ENCODE data around the gene CDK16.

Gene CDK16

DNA sequence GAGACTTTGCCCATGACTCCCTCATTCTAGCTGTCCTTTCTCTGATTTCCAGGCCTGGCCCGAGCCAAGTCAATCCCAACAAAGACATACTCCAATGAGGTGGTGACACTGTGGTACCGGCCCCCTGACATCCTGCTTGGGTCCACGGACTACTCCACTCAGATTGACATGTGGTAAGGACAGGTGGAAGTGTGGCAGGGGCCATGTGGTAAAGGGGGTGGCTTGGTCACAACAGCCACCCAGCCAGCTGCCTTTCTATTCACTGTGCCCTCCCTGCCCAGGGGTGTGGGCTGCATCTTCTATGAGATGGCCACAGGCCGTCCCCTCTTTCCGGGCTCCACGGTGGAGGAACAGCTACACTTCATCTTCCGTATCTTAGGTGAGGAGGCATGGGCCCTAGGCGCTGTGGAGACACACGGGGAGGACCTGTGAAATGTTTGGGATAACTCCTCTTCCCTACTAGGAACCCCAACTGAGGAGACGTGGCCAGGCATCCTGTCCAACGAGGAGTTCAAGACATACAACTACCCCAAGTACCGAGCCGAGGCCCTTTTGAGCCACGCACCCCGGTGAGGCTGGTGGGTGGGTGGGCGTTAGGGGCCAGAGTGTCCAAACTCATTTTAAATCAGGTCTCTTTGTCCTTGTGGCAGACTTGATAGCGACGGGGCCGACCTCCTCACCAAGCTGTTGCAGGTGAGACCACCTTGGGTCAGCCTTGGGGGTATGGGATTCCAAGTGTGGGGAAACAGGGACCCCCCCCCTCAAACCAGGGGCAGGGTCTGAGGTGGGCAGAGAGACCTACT lies 8.3 kb downstream of the CDK16 start:
- DNase-seq (ENCODE audit: low read depth in 3 of 3, low spot score in 1 of 3): no peak

DNA sequence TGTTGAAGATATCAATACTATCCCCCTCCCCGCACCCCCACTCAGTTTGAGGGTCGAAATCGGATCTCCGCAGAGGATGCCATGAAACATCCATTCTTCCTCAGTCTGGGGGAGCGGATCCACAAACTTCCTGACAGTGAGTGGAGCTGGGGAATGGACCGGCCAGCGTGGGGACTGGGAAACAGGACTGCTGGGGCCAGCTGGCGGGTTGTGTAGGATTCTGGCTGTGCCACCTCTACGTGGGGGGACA lies 8.8 kb downstream of the CDK16 start:
- DNase-seq (ENCODE audit: low read depth in 3 of 3, low spot score in 1 of 3): no peak

DNA sequence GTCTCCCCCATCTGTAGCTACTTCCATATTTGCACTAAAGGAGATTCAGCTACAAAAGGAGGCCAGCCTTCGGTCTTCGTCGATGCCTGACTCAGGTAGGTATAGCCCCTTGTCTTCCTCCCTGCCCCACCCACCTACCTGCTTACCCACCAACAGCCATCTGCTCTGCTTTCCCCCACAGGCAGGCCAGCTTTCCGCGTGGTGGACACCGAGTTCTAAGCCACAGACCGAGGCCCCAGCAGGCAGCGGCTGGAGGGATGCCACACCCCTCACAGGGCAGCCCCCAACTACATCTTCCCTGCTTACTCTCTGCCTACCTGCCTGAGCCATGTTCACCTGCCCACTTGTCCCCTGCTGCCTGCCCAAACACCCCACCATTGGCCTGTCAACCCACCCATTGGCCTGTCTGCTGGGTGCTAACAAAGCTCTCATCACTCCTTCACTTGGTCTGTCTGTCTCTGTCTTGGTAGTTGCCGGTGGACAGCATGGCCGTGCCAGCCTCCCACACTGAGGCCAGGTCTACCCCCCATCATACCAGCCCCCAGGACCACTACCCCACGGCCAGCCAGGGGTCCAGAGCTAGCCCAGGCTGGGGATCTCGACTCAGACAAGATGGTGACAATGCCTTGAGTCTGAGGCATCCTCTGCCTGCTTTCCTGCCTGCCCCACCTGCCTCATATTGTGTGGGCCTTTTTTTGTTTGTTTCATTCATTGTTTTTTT lies 10.2 kb downstream of the CDK16 start:
- DNase-seq (ENCODE audit: low read depth in 3 of 3, low spot score in 1 of 3): no peak

DNA sequence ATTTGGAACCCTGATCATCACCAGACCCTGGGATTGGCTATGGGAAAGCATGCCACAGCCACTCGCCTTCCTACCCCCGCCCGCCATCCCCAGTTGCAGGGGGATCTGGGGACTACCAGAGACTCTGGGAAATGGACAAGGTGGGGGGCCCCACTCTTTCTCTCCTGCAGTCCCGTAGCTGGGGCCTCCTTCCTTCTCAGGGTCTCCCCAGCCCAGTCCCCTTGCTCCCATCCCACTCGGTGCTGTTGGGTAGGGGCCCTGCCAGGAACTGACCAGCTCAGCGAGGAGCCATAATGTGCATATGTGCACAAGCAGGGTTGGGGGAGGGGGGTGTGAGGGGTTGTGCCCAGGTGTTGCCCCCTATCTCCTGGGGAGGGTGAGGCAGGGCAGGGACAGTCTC lies 10.9 kb downstream of the CDK16 start:
- DNase-seq (ENCODE audit: low read depth in 3 of 3, low spot score in 1 of 3): no peak

DNA sequence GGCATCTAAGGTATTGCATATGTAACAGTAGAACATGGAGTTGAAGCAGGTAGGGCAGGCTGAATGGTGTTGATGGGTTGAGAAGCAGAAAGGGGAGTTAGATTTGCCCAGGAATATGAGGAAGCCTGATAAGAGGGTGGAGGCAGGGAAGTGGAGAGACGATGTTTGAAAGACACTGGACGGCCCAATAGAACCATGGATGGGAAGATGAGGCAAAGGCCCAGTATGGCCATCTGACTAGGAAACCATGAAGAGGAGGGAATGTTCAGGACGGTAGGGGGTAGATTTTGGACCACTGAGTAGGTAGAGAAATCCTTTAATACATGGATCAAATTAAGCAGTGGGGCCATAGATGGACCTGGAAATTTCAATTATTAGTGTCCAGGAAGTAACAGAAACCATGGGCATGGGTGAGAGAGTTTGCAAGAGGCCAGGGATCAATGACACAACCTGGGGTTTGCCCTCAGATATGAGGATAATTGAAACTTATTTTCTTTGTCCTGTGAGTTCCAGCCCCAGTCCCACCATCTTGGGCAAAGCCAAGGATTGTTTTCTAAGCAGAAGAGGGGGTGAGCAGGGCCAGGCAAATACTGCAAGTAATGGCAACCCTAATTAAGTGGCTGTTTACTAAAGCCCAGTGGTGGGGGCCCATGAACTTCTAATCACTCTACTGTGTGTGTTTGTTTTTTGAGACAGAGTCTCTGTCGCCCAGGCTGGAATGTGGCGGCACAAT lies 11.8 kb downstream of the CDK16 start:
- DNase-seq (ENCODE audit: low read depth in 3 of 3, low spot score in 1 of 3): no peak

DNA sequence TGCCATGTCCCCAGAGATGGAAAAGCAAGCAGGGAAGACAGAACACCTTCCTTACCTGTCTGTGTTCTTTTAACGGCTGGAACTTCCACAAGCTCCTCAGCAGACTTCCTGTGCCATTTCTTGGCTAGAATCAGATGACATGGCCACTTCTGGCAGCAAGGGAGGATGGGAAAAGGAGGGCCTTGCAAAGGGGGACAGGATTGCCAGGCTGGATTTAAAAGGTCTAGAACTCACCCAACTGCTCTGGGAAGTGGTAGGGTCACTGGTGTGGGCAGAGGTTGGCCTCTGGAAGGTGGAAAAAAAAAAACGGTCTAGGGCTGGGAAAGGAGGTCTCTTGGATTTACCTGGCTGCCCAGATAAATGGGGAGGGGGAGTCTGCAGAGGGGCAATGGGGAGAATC lies 12.7 kb downstream of the CDK16 start:
- no peak for DNase-seq (ENCODE audit: low read depth in 3 of 3, low spot score in 1 of 3)

DNA sequence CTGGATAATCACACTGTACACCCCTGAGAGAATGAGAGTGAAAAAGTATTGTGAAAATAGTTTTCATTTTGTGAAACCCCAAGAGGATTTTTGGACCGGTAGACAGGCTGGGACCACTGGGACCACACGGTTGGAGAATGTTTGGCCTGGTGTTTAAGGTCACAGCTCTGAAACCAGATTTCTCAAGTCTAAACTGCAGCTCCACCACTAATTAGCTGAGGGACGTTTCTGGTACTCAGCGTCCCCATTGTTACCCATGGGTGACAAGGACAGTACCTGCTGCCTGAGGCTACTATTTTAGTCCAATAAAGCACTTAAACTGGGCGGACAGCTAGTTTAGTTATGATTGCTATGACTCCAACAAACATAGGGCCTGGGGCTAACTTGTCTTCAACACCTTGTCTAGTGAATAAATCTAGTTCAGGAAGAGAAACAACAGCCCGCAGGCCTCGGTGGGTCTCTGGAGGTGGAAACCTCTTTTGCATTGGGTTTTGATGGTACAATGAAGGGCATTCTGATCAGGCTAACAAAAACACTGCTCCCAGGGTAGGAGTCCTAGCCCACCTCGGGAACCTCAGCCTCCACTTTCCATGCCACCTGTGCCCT lies 13.8 kb downstream of the CDK16 start:
- DNase-seq (ENCODE audit: low read depth in 3 of 3, low spot score in 1 of 3): no peak

DNA sequence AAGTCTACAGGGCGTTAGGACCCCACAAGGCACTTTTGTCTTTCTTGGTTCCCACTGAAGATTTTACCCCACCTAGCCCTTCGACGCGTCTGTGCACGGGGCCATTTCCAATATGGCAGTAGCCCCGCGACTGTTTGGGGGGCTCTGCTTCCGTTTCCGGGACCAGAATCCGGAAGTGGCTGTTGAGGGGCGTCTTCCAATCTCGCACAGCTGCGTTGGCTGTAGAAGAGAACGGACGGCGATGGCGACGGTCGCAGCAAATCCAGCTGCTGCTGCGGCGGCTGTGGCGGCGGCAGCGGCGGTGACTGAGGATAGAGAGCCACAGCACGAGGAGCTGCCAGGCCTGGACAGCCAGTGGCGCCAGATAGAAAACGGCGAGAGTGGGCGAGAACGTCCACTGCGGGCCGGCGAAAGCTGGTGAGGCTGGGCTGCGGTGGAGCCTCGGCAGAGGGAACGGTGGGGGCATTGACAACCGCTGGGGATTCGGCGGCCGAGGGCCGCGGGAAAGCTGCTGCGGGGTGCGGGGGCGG lies 14.4 kb downstream of the CDK16 start, which contains the start of gene USP11:
USP11 (plus strand) TSS at position 207 of the 530 bp plus-strand sequence; CDS start at position 242, 35 bp downstream.
- DNase-seq (ENCODE audit: low read depth in 3 of 3, low spot score in 1 of 3): no peak

DNA sequence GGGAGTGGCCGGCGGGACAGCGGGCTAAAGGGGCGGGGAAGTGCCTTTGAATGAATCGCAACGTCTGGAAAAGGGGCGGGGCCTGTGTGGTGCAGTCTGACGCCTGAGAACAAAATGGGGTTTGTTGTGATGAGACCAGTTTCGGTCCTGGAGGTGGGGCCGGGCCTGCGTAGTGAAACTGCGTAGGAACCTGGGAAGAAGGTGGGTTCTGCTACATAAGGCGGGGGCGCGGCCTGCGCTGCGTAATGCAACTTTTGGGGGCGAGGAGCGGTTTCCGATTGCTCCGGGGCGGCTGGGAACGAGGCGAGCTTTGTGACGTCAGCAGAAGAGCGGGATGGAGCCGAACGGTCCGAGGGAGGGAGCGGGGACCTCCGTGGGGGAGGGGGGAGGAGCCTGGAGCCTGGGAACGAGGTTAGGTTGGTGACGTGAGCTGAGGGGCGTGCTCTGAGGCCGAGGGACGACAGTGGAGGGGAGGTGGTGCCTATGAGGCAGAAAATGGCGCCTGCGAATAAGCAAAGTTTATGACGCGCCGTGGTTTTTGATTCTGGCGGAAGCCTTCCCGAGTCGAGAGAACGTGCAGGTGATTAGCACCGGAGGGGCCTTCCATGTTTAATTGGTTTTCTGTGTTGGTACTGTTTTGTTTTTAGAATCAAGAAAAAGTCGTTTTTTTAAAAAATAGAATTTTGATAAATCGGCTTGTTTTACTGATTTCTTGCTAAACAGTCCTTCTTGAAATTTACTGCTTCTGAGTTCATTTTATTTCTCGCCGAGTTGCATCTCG lies 15.0 kb downstream of the CDK16 start:
- DNase-seq (ENCODE audit: low read depth in 3 of 3, low spot score in 1 of 3): peak; percentile 77 to 90 (median 83)

DNA sequence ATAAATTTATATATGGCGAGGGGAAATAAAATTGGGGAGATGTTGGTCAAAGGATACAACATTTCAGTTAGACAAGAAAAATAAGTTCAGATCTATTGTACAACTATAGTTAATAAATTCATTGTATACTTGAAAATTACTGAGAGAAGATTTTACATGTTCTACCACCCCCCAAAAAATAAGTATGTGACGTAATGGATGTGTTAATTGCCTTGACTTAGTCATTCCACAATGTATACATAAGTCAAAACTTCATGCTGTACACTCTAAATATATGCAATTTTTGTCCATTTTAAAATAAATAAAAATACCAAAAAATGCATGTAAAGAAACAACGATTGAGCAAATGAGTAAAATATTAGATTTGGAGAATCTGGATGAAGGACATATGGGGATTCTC lies 16.1 kb downstream of the CDK16 start:
- DNase-seq (ENCODE audit: low read depth in 3 of 3, low spot score in 1 of 3): no peak

DNA sequence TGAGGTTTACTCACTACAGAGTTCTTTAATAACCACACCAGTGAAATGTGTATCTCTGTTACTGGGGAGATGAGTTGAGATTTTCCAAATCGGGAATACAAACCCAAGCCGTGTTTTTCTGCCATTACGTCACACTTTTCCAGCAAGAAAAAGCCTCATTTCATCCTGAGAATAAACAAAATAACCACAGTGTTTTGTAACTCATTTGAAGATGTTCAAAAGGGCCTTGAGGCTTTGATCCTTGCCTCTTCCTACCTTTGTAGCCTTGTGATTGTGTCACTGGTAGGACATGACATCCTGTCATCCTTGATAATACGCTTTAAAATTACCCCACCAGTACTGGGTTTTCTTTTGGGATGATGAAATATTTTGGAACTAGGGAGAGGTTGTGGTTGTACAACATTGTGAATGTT lies 17.2 kb downstream of the CDK16 start:
- no peak for DNase-seq (ENCODE audit: low read depth in 3 of 3, low spot score in 1 of 3)

DNA sequence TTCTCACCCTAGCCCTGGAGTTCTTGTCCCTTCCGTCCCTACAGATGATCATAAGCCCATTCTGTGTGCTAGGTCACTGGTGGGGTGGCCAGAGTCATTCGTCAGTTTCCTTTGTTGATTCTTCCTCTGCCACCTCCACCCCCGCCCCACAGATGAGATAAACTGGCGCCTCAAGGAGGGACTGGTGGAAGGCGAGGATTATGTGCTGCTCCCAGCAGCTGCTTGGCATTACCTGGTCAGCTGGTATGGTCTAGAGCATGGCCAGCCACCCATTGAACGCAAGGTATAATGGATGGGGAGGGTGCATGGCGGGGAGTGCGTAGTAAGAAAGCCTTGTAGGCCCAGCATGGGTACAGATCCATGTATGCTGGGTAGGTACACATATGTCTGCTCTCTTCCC lies 20.7 kb downstream of the CDK16 start:
- no peak for DNase-seq (ENCODE audit: low read depth in 3 of 3, low spot score in 1 of 3)

DNA sequence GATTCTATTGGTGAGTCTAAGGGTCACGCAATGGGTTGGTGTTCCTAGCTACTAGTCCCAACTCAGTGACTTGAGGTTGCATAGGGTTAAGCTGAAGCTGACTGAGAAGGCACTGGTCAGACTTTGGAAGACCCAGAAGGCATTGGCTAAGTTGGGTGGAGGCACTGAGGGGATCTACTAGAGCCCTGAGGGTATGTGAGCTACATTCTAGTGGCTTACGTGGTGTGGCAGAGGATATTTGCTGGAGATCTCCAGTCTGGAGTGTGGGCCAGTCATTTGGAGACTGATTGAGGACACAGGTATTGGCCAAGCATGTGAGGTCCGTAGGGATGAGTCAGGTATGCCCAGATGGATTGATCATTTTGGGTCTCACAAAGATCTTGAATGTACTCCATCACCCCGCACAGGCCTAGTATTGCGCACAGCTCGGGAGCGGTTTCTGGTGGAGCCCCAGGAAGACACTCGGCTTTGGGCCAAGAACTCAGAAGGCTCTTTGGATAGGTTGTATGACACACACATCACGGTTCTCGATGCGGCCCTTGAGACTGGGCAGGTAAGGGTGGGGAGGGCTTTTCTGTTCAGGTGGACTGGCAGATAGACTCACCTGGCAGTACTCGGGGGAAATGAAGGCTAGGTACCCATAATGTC lies 21.5 kb downstream of the CDK16 start:
- no peak for DNase-seq (ENCODE audit: low read depth in 3 of 3, low spot score in 1 of 3)

DNA sequence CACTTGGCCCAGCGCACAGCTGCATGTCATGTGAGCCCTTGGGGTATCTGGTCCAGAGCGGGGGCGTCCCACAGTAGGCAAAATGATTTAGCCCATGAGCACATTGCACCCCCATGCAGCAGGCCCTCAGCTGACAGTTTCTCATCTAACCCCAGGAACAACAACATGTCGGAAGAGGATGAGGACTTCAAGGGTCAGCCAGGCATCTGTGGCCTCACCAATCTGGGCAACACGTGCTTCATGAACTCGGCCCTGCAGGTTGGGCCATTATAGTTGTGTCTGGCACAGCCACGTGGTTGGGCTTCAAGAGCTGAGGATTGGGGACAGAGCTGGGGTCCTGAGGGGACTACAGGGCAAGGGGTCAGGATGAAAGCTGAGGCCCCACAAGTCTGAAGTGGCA lies 22.1 kb downstream of the CDK16 start:
- no peak for DNase-seq (ENCODE audit: low read depth in 3 of 3, low spot score in 1 of 3)

DNA sequence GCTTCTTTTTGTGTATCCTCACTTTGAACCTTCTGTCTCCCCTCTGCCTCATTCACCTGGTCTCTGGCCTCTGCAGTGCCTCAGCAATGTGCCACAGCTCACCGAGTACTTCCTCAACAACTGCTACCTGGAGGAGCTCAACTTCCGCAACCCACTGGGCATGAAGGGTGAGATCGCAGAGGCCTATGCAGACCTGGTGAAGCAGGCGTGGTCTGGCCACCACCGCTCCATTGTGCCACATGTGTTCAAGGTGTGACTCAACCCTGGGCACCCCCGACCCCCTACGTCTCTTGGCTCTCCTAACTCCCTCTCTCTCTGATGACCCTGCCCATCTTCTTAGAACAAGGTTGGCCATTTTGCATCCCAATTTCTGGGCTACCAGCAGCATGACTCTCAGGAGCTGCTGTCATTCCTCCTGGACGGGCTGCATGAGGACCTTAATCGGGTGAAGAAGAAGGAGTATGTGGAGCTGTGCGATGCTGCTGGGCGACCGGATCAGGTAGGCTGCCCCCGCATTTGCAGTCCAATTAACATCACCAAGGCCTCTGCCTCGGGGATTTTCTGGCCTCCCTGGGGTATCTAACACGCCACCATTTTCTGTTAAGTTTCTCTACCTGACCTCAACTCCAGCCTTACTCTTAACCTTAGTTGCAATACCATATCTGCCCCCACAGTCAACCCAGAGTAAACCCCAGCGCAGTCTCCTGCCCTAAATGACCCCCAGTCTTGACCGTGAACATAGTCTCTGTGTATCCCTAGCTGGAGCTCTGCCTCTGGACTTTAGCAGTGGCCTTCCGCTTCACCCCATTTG lies 22.9 kb downstream of the CDK16 start:
- no peak for DNase-seq (ENCODE audit: low read depth in 3 of 3, low spot score in 1 of 3)

DNA sequence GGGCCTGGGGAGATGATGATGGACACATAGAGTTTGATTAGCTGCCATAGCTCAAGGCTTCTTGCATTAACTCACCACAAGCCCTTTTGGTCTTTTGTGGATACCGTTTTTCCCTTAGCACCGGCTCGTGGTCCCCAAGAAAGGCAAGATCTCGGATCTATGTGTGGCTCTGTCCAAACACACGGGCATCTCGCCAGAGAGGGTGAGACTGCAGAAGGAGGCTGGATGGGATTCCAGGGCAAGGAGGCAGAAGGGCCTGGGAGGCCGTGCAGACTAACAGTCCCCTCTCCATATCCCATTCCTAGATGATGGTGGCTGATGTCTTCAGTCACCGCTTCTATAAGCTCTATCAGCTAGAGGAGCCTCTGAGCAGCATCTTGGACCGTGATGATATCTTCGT lies 23.8 kb downstream of the CDK16 start:
- no peak for DNase-seq (ENCODE audit: low read depth in 3 of 3, low spot score in 1 of 3)

DNA sequence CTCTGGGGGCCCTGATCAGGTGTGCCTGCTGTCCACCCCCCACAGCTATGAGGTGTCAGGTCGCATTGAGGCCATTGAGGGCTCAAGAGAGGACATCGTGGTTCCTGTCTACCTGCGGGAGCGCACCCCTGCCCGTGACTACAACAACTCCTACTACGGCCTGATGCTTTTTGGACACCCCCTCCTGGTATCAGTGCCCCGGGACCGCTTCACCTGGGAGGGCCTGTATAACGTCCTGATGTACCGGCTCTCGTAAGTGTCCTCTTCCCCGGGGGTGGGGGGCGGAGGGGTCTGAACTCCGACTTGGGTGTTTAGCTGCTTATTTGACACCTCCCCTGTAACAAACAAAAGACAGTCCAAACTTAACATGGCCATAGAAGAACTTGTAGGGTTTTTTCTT lies 24.9 kb downstream of the CDK16 start:
- no peak for DNase-seq (ENCODE audit: low read depth in 3 of 3, low spot score in 1 of 3)

DNA sequence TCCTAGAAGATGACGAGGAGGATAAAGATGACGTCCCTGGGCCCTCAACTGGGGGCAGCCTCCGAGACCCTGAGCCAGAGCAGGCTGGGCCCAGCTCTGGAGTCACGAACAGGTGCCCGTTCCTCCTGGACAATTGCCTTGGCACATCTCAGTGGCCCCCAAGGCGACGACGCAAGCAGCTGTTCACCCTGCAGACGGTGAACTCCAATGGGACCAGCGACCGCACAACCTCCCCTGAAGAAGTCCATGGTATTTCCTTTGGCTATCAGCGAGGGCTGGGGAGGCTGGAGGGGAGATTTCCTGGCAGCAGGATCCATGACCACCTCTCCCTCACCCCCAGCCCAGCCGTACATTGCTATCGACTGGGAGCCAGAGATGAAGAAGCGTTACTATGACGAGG lies 26.2 kb downstream of the CDK16 start:
- DNase-seq (ENCODE audit: low read depth in 3 of 3, low spot score in 1 of 3): no peak

DNA sequence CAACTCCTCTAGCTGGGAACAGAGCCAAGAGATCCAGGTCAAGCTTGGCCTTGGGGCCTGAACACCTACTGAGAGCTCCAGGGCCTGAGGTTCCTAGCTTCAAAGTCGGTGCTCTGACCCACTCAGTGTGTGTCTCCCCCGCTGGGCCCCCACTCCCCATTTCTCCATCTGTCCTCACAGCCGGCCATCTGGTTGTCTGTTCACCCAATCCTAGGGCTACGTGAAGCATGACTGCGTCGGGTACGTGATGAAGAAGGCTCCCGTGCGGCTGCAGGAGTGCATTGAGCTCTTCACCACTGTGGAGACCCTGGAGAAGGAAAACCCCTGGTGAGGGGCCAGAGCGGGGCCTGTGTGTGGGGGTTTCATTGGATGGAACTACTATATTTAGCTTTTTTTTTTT lies 26.7 kb downstream of the CDK16 start:
- DNase-seq (ENCODE audit: low read depth in 3 of 3, low spot score in 1 of 3): no peak
